GM12878 (cell line): ENCODE measurements around the gene SAMD3. TPM values are rescaled to one million over a fixed set of nuclear protein-coding genes. Genes with fewer than 3 reads are reported as not detected.

Experiments used
- ATAC-seq: fragments of 200-7000 bp; cut with Tn5 transposase; 3 replicates; pipeline ENCODE4 v1.9.1; 2020; ENCODE audit warnings: mild to moderate bottlenecking, moderate library complexity
- BruUV-seq: library from RNA; stranded (reverse); fragments of 400-500 nt; replicated peaks from 2 replicates; lab custom pipeline; 2021; lab: Mats Ljungman, UMichigan
- CTCF ChIA-PET: fragments of 300-600 bp; sonication (Branson Sonifier 250); formaldehyde crosslinking; extraction: SDS; loops from one replicate; lab custom pipeline; 2021; ENCODE audit warnings: inconsistent platforms; lab: Yijun Ruan, JAX
- POLR2A ChIA-PET: fragments of 350-600 bp; formaldehyde crosslinking; extraction: SDS; loops from one replicate; lab custom pipeline; 2021; ENCODE audit warnings: inconsistent platforms; lab: Charles Lee
- RAD21 ChIA-PET: fragments of 300-600 bp; sonication (Branson Sonifier 250); formaldehyde crosslinking; loops from one replicate; lab custom pipeline; 2023; ENCODE audit warnings: antibody characterized with exemption; ENCODE audit not compliant: unreplicated experiment; lab: Charles Lee
- SMC1A ChIA-PET: fragments of 300-600 bp; sonication (Branson Sonifier 250); formaldehyde crosslinking; loops from one replicate; lab custom pipeline; 2023; ENCODE audit not compliant: unreplicated experiment, uncharacterized antibody; lab: Charles Lee
- DNase-seq: peaks from one replicate; pipeline ENCODE4 v3.0.0-alpha.2; 2011; ENCODE audit warnings: low read depth, low spot score
- FAIRE-seq: peaks from 3 replicates; lab custom pipeline; 2011; peaks lifted over from hg19 to GRCh38; lab: Jason Lieb, UNC
- H2AFZ ChIP-seq: 2 replicates; pipeline ENCODE4 v1.6.0; 2011; ENCODE audit warnings: low read depth, low read length, control low read depth; ENCODE audit not compliant: control insufficient read depth
- H3K27ac ChIP-seq: 2 replicates; pipeline ENCODE4 v1.5.1; 2011; ENCODE audit warnings: control low read depth; ENCODE audit not compliant: control insufficient read depth, insufficient read depth
- H3K27me3 ChIP-seq, 2 experiments: replicated peaks in 1 of 2; 2 replicates each; pipeline versions ENCODE4 v1.6.0 to v1.6.1; 2011; ENCODE audit warnings: low read length in 1 of 2; ENCODE audit not compliant: control insufficient read depth in 2 of 2, insufficient read depth in 2 of 2
- H3K36me3 ChIP-seq, 2 experiments: 2 replicates each; pipeline ENCODE4 v1.5.1; 2011; ENCODE audit warnings: low read length in 1 of 2; ENCODE audit not compliant: control insufficient read depth in 2 of 2, insufficient read depth in 2 of 2
- H3K4me1 ChIP-seq: 2 replicates; pipeline ENCODE4 v1.6.1; 2011; ENCODE audit warnings: mild to moderate bottlenecking, low read length, moderate library complexity, mixed read lengths; ENCODE audit not compliant: control insufficient read depth, insufficient read depth
- H3K4me2 ChIP-seq: 2 replicates; pipeline ENCODE4 v1.6.0; 2011; ENCODE audit warnings: control low read depth; ENCODE audit not compliant: control insufficient read depth, insufficient read depth
- H3K4me3 ChIP-seq: fragments of 200-600 bp; sonication (generic); 2 replicates; pipeline ENCODE4 v1.5.1; 2016
- H3K79me2 ChIP-seq: 2 replicates; pipeline ENCODE4 v1.6.0; 2011; ENCODE audit warnings: low read length; ENCODE audit not compliant: control insufficient read depth, insufficient read depth
- H3K9ac ChIP-seq: 2 replicates; pipeline ENCODE4 v1.8.0; 2011; ENCODE audit warnings: low read length, control low read depth, mixed read lengths; ENCODE audit not compliant: control insufficient read depth, insufficient read depth
- H3K9me3 ChIP-seq: replicated peaks from 3 replicates; pipeline ENCODE4 v1.5.1; 2011; ENCODE audit warnings: mild to moderate bottlenecking, low read length; ENCODE audit not compliant: control insufficient read depth, insufficient read depth
- H4K20me1 ChIP-seq: 2 replicates; pipeline ENCODE4 v1.6.0; 2011; ENCODE audit not compliant: control insufficient read depth, insufficient read depth
- ASH2L ChIP-seq: fragments of 300-600, 200-600 bp; sonication (generic); IDR thresholded peaks from 2 replicates; pipeline ENCODE4 v1.6.1; 2017; ENCODE audit warnings: low read depth, mild to moderate bottlenecking, borderline replicate concordance
- CBX3 ChIP-seq: fragments of 200-600 bp; sonication (generic); IDR thresholded peaks from 2 replicates; pipeline ENCODE4 v1.6.1; 2016; ENCODE audit warnings: low read depth, borderline replicate concordance
- CHD4 ChIP-seq: fragments of 200-600 bp; sonication (generic); IDR thresholded peaks from 2 replicates; pipeline ENCODE4 v1.6.1; 2016; ENCODE audit warnings: mild to moderate bottlenecking
- GATAD2B ChIP-seq: fragments of 450-650 bp; conservative IDR thresholded peaks from 2 replicates; pipeline ENCODE4 v1.6.1; 2017; ENCODE audit warnings: low read depth, mild to moderate bottlenecking, moderate library complexity
- HDAC2 ChIP-seq: fragments of 200-600 bp; sonication (generic); IDR thresholded peaks from 2 replicates; pipeline ENCODE4 v1.6.1; 2017
- IRF4 ChIP-seq: IDR thresholded peaks from 2 replicates; pipeline ENCODE4 v1.6.1; 2011; ENCODE audit warnings: low read depth, low read length
- RELA ChIP-seq: fragments of 450-650 bp; IDR thresholded peaks from 2 replicates; pipeline ENCODE4 v1.8.0; 2014; ENCODE audit warnings: borderline replicate concordance; ENCODE audit not compliant: partially characterized antibody
- TCF3 ChIP-seq: IDR thresholded peaks from 2 replicates; pipeline ENCODE4 v1.6.1; 2012; ENCODE audit warnings: low read depth, mild to moderate bottlenecking, low read length, borderline replicate concordance; ENCODE audit not compliant: insufficient read depth
- YBX1 ChIP-seq: fragments of 450-650 bp; IDR thresholded peaks from 2 replicates; pipeline ENCODE4 v1.6.1; 2016; ENCODE audit warnings: antibody characterized with exemption
- ZNF207 ChIP-seq: fragments of 450-650 bp; IDR thresholded peaks from 2 replicates; pipeline ENCODE4 v1.6.1; 2014; ENCODE audit warnings: antibody characterized with exemption, mild to moderate bottlenecking, borderline replicate concordance
- WGBS: methylation state at CpG from one replicate; pipeline ENCODE4 v1.1.6; 2016; ENCODE audit warnings: low lambda C conversion rate; ENCODE audit not compliant: insufficient replicate concordance, insufficient coverage; ENCODE audit errors: missing lambda C conversion rate; 5-methylcytosine and 5-hydroxymethylcytosine counted together
- in situ Hi-C: fragments of 300-500 bp; cut with MboI; formaldehyde crosslinking; loops from 9 replicates; pipeline ENCODE4 v1.14.3; 2018; ENCODE audit warnings: mixed read lengths
- intact Hi-C: fragments of 100-400 bp; cut with micrococcal nuclease; formaldehyde crosslinking; loops from one replicate; pipeline ENCODE4 v1.14.2; 2022; ENCODE audit not compliant: unreplicated experiment
- polyA plus RNA-seq, 11 experiments: library from polyadenylated mRNA; depleted of rRNA in 4 of 11; unstranded in 6 of 11; stranded (reverse) in 5 of 11; fragments of >200 nt; fragmentation: Nextera tagmentation in 4 of 11; fragmentation: Illumina TruSeq in 1 of 11; extraction: Ambion mirVana in 4 of 11; extraction: Trizol in 1 of 11; gene quantifications; 1 replicate in 1 of 11; 2 replicates in 10 of 11; pipeline versions ENCODE4 v1.2.1 to v1.2.3, GENCODE V29; 2011 to 2016; ENCODE audit warnings: inconsistent platforms in 2 of 11, missing spikeins in 2 of 11, low read depth in 1 of 11
- total RNA-seq, 4 experiments: library from RNA; depleted of rRNA in 3 of 4; stranded (reverse); fragments of >200 nt in 3 of 4; fragmentation: Illumina TruSeq in 1 of 4; extraction: Trizol in 1 of 4; gene quantifications; 2 replicates each; pipeline versions ENCODE4 v1.2.1 to v1.2.3, GENCODE V29; 2013 to 2021
- TF ChIP-seq, protein P1 (sequence below): fragments of 450-650 bp; IDR thresholded peaks from 2 replicates; pipeline ENCODE4 v1.6.1; 2016; ENCODE audit warnings: mild to moderate bottlenecking

Gene SAMD3
- total and polyA plus RNA-seq, 10 of the 15 experiments (the other 5 are each of a cell fraction or from before 2014, with no cell fraction given), result 0.04 to 2.3 (median 0.39) TPM; not detected in 2

DNA sequence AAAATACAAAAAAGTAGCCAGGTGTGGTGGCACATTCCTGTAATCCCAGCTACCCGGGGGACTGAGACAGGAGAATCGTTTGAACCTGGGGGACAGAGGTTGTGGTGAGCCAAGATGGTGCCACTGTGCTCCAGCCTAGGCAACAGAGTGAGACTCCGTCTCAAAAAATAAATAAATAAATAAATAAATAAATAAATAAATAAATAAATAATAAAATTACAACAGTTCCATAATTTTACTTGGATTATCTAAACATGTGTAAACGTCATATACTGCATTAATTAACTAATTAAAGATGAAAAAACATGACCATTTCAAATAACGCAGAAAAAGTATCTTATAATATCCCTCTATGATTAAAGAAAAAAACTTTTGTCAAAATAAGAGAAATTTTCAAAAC, 65.8 kb downstream of the SAMD3 start:
- 92% methylated on average over 5 of the region's 5 CpGs for WGBS
- CTCF ChIA-PET, result interaction anchor here (0.7 to 1.0 kb wide), 2 partner anchors 58 to 389 kb away, joined by 3 to 5 read pairs; no protein-coding TSS in a partner anchor
- intact Hi-C loops, result no loop called here

DNA sequence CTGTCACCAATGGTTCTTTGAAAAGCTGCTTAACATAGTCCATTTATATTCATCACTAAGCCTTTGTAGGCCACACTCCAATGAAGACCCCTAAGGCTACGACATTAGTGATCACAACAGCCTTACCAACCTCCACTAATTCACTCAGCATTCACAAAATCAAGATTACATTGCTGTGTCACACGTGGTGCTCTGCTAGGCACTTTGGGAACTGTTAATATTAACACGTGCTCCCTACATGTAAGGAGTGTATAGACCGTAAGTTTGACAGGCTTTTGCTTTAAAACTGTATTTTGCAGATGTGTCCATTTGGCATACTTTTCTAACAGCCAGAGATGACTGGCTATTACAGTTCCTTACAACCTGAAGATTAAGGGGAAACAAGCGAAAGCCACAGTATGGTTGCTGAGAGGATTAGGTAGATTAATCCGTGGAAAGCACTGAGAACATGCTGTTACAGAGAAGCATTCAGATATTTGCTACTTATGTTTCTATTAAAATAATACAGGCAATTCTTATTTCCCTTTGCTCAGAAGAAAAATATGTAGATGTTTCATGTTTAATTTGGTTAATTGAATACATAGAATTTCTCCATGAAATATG, 69.7 kb downstream of the SAMD3 start:
- in situ Hi-C loops (no loop called here), intact Hi-C loops (no loop called here)
- ATAC-seq, result no peak
- Histone ChIP-seq H2AFZ (no peak overlapping the region), H3K4me2 (no peak overlapping the region), H3K4me3 (no peak overlapping the region), H3K9me3 (no peaks in the 10 kb centered on the region), H3K27me3 (no peaks in the 10 kb centered on the region), H3K27ac (no peak overlapping the region), H3K9ac (no peak overlapping the region), H3K79me2 (no peaks in the 10 kb centered on the region), H3K36me3 (no peaks in the 10 kb centered on the region), H4K20me1 (no peaks in the 10 kb centered on the region), H3K4me1 (no peaks in the 10 kb centered on the region)
- no peak for DNase-seq
- BruUV-seq, result no TSS peak
- TF ChIP-seq CHD4 (no peak), TCF3 (no peak), ASH2L (no peak)
- CTCF ChIA-PET, result no interaction called here
- POLR2A ChIA-PET, result no interaction called here
- RAD21 ChIA-PET, result no interaction called here
- SMC1A ChIA-PET, result no interaction called here
- FAIRE-seq, result no peak
- 81% methylated on average over 6 of the region's 6 CpGs for WGBS

More for the DNA sequence above, 65.8 kb downstream of the SAMD3 start:
- Histone ChIP-seq H3K4me3 (no peak overlapping the region), H3K27me3 (no peaks in the 10 kb centered on the region), H3K9me3 (no peaks in the 10 kb centered on the region; the same call in 2 of the 3 replicates), H3K36me3 (no peaks in the 10 kb centered on the region), H4K20me1 (no peaks in the 10 kb centered on the region), H2AFZ (no peak overlapping the region), H3K4me1 (no peaks in the 10 kb centered on the region), H3K27ac (no peak overlapping the region), H3K79me2 (no peaks in the 10 kb centered on the region), H3K4me2 (no peak overlapping the region), H3K9ac (no peak overlapping the region)
- ChIA-PET POLR2A (no interaction called here), RAD21 (no interaction called here), SMC1A (no interaction called here)
- FAIRE-seq (no peak), DNase-seq (no peak), ATAC-seq (no peak)
- no TSS peak for BruUV-seq
- TF ChIP-seq CBX3, result no peak
- TF ChIP-seq ZNF207, result no peak
- TF ChIP-seq RELA, result no peak
- TF ChIP-seq IRF4, result no peak
- TF ChIP-seq CHD4, result no peak
- TF ChIP-seq, protein P1, sequence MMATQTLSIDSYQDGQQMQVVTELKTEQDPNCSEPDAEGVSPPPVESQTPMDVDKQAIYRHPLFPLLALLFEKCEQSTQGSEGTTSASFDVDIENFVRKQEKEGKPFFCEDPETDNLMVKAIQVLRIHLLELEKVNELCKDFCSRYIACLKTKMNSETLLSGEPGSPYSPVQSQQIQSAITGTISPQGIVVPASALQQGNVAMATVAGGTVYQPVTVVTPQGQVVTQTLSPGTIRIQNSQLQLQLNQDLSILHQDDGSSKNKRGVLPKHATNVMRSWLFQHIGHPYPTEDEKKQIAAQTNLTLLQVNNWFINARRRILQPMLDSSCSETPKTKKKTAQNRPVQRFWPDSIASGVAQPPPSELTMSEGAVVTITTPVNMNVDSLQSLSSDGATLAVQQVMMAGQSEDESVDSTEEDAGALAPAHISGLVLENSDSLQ, result no peak
- no peak for TF ChIP-seq GATAD2B
- no peak for TF ChIP-seq YBX1
- no peak for TF ChIP-seq HDAC2
- in situ Hi-C loops, result no loop called here
